ENCODE measurements around the gene ATXN1. TPM values are rescaled to one million over a fixed set of nuclear protein-coding genes. Genes with fewer than 3 reads are reported as not detected.
A peak's percentile ranks its signal among the peaks of the same experiment; 100 is the strongest.

ATXN1 gene
- total and polyA plus RNA-seq, 2 experiments from 2014 or later, result 14.2 to 20.1 TPM

DNA sequence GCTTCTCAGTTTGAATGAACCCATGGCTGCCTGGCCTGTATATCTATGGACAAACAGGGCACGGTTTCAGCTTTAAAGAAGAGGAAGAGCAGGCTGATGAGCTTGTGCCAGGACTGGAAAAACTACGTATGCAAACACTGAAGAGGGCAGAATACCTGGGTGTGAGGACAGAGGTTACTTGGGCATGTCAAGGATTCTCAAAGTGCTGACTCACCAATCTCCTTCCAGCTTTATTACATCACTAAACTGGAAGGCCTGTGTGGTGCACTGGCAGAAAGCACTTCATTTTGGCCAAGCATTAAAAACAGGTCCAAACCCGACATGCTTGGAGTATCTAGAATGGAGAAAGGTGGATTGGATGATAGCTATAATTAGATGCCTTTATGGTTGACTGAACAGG, 427.7 kb downstream of the ATXN1 start:
- H3K9me3 ChIP-seq (ENCODE audit: low read depth), result no peaks in the 10 kb centered on the region
- H2AFZ ChIP-seq, result no peak overlapping the region
- no peaks in the 10 kb centered on the region for H3K36me3 ChIP-seq (ENCODE audit: low read depth)
- no peaks in the 10 kb centered on the region for H4K20me1 ChIP-seq (ENCODE audit: insufficient read depth)
- peak overlapping the region; percentile 84 for H3K27ac ChIP-seq
- H3K4me2 ChIP-seq (ENCODE audit: unreplicated experiment), result peak overlapping the region; percentile 33
- no peaks in the 10 kb centered on the region for H3K27me3 ChIP-seq (replicated peaks; ENCODE audit: insufficient read depth)
- 35 to 39% methylated on average over 3 of the region's 3 CpGs for WGBS, 2 experiments (ENCODE audit: low coverage in 1 of 2, low lambda C conversion rate in 2 of 2, missing lambda C conversion rate in 2 of 2)
- in situ Hi-C loops (cut with MboI), result loop anchor here (10.0 to 25.0 kb wide), 3 partner anchors 431 to 754 kb away; partner anchors contain the start of gene ATXN1
- no peaks in the 10 kb centered on the region for H3K9me2 ChIP-seq (ENCODE audit: insufficient read depth)
- DNase-seq, result peak; percentile 79
- H3K79me2 ChIP-seq (ENCODE audit: insufficient read depth), result 0 out of 2 replicates have a peak, but pooled peaks cover 3% of the 10 kb centered on the region
- peaks cover 58% of the 10 kb centered on the region for H3K4me1 ChIP-seq (ENCODE audit: insufficient read depth)
- no peak overlapping the region for H3K4me3 ChIP-seq
- no peak overlapping the region for H3K9ac ChIP-seq
- TF ChIP-seq EZH2 (IDR thresholded peaks at IDR 0.05; ENCODE audit: insufficient read depth, poor library complexity, severe bottlenecking) (no peak), EZH2phosphoT487 (IDR thresholded peaks at IDR 0.05; ENCODE audit: insufficient read depth, low read depth) (no peak)
- H3F3A ChIP-seq (ENCODE audit: insufficient read depth), result peaks cover 45% of the 10 kb centered on the region

- Histone ChIP-seq H3K4me1 (ENCODE audit: insufficient read depth) (peaks cover 44% of the 10 kb centered on the region), H3K36me3 (ENCODE audit: low read depth) (no peaks in the 10 kb centered on the region), H4K20me1 (ENCODE audit: insufficient read depth) (no peaks in the 10 kb centered on the region), H3K27ac (peak overlapping the region; percentile 53), H3K27me3 (replicated peaks; ENCODE audit: insufficient read depth) (no peaks in the 10 kb centered on the region), H3K4me3 (0 out of 2 replicates have a peak overlapping the region, but pooled peaks have one; percentile 28), H3K79me2 (ENCODE audit: insufficient read depth) (0 out of 2 replicates have a peak, but pooled peaks cover 3% of the 10 kb centered on the region), H3K9ac (peak overlapping the region; percentile 39), H3F3A (ENCODE audit: insufficient read depth) (peaks cover 33% of the 10 kb centered on the region), H3K9me3 (ENCODE audit: low read depth) (no peaks in the 10 kb centered on the region), H3K4me2 (ENCODE audit: unreplicated experiment) (peak overlapping the region; percentile 47), H2AFZ (no peak overlapping the region; the same call in 1 of the 2 replicates), H3K9me2 (ENCODE audit: insufficient read depth) (no peaks in the 10 kb centered on the region)
- WGBS, 2 experiments (ENCODE audit: low coverage in 1 of 2, low lambda C conversion rate in 2 of 2, missing lambda C conversion rate in 2 of 2), result 15% methylated on average over 7 of the region's 7 CpGs
- DNase-seq, result peak; percentile 78
- no peak for TF ChIP-seq EZH2 (IDR thresholded peaks at IDR 0.05; ENCODE audit: insufficient read depth, poor library complexity, severe bottlenecking)
- no peak for TF ChIP-seq EZH2phosphoT487 (IDR thresholded peaks at IDR 0.05; ENCODE audit: insufficient read depth, low read depth)
- in situ Hi-C loops (cut with MboI), result loop anchor here (10.0 to 25.0 kb wide), 3 partner anchors 433 to 755 kb away; partner anchors contain the start of gene ATXN1
Measured at GRCh38 chr6:16332175-16332542, 429.1 kb downstream of the ATXN1 start.

DNA sequence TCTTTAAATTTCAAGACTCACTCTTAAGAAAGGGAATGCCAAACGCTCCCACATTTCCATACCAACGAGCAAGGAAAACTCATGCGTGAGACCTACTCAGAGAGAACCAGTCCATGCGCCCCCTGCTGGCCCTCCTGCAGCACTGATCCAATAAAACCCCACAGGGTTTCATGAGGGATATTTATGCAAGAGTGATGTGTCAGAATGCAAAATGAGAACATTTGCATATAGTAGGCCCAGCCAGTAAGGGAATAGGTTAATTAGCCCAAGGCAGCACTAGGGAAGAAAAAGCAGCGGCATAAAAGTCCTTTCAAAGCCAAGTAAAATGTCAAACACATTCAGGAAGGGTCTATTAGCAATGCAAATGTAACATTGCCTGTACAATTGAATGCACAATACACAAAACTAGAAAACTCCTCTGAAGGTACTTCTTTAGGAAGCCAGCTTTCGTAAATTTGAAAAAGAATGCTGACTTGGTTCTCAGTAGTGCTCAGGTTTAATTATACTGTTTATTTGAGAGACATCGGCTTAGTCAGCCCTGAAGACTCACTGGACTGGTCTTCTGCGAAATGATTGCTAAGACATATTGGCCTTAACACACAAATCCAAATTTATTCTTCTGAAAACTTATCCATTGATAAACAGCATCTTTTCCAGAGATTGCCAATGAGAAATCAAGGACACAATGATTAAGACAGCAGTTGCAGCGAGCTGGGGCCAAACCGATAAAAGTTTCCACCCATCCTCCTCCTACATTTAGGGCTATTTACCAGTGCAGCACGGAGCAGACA, 429.7 kb downstream of the ATXN1 start:
- Histone ChIP-seq H3K79me2 (ENCODE audit: insufficient read depth) (0 out of 2 replicates have a peak, but pooled peaks cover 3% of the 10 kb centered on the region), H2AFZ (no peak overlapping the region; the same call in 1 of the 2 replicates), H3K36me3 (ENCODE audit: low read depth) (0 out of 2 replicates have a peak, but pooled peaks cover 2% of the 10 kb centered on the region), H3K27ac (peak overlapping the region; percentile 53), H3F3A (ENCODE audit: insufficient read depth) (peaks cover 33% of the 10 kb centered on the region), H3K27me3 (replicated peaks; ENCODE audit: insufficient read depth) (no peaks in the 10 kb centered on the region), H3K4me2 (ENCODE audit: unreplicated experiment) (peak overlapping the region; percentile 47), H4K20me1 (ENCODE audit: insufficient read depth) (no peaks in the 10 kb centered on the region), H3K4me3 (0 out of 2 replicates have a peak overlapping the region, but pooled peaks have one; percentile 28), H3K4me1 (ENCODE audit: insufficient read depth) (peaks cover 38% of the 10 kb centered on the region), H3K9me2 (ENCODE audit: insufficient read depth) (no peaks in the 10 kb centered on the region), H3K9ac (peak overlapping the region; percentile 39), H3K9me3 (ENCODE audit: low read depth) (no peaks in the 10 kb centered on the region)
- peak; percentile 86 for DNase-seq
- TF ChIP-seq EZH2phosphoT487 (IDR thresholded peaks at IDR 0.05; ENCODE audit: insufficient read depth, low read depth) (no peak), EZH2 (IDR thresholded peaks at IDR 0.05; ENCODE audit: insufficient read depth, poor library complexity, severe bottlenecking) (no peak)
- 22 to 27% methylated on average over 11 of the region's 11 CpGs for WGBS, 2 experiments (ENCODE audit: low coverage in 1 of 2, low lambda C conversion rate in 2 of 2, missing lambda C conversion rate in 2 of 2)
- in situ Hi-C loops (cut with MboI), result loop anchor here (10.0 to 25.0 kb wide), 3 partner anchors 433 to 756 kb away; partner anchors contain the start of gene ATXN1

DNA sequence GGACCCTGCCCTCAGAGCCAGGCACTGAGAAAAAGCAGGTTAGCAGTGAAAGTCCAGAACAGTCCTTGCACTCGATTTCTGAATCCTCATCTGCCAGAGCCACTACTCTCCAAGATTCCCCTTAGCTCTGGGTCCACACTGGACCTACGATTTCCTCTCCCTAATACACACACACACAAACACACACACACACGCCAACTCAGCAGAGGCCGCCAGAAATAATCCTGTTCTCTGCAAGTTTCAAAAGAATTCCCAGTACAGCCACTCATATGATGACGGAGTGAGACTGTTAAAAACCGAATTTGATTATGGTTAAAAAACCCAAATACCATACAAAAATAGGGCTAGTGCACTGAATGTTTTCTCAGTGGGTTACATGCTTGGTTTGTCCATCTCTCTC, 432.0 kb downstream of the ATXN1 start:
- peaks cover 8% of the 10 kb centered on the region; the same call in 1 of the 2 replicates for H3K36me3 ChIP-seq (ENCODE audit: low read depth)
- peaks cover 26% of the 10 kb centered on the region for H3F3A ChIP-seq (ENCODE audit: insufficient read depth)
- WGBS, 2 experiments (ENCODE audit: low coverage in 1 of 2, low lambda C conversion rate in 2 of 2, missing lambda C conversion rate in 2 of 2), result 94 to 97% methylated on average over 6 of the region's 6 CpGs
- TF ChIP-seq EZH2 (IDR thresholded peaks at IDR 0.05; ENCODE audit: insufficient read depth, poor library complexity, severe bottlenecking) (no peak), EZH2phosphoT487 (IDR thresholded peaks at IDR 0.05; ENCODE audit: insufficient read depth, low read depth) (no peak)
- no peak overlapping the region for H3K4me2 ChIP-seq (ENCODE audit: unreplicated experiment)
- no peak overlapping the region for H3K27ac ChIP-seq
- H4K20me1 ChIP-seq (ENCODE audit: insufficient read depth), result no peaks in the 10 kb centered on the region
- H2AFZ ChIP-seq, result no peak overlapping the region
- no peaks in the 10 kb centered on the region for H3K9me2 ChIP-seq (ENCODE audit: insufficient read depth)
- H3K9ac ChIP-seq, result no peak overlapping the region
- no peak overlapping the region for H3K4me3 ChIP-seq
- no peaks in the 10 kb centered on the region for H3K9me3 ChIP-seq (ENCODE audit: low read depth)
- no peaks in the 10 kb centered on the region for H3K27me3 ChIP-seq (replicated peaks; ENCODE audit: insufficient read depth)
- no peak for DNase-seq
- H3K79me2 ChIP-seq (ENCODE audit: insufficient read depth), result 0 out of 2 replicates have a peak, but pooled peaks cover 10% of the 10 kb centered on the region
- in situ Hi-C loops (cut with MboI), result loop anchor here (25.0 kb wide), 2 partner anchors 633 to 758 kb away; no protein-coding TSS in a partner anchor
- H3K4me1 ChIP-seq (ENCODE audit: insufficient read depth), result peaks cover 26% of the 10 kb centered on the region

Measured in GM23248 (cell line).